ENCODE results near the gene RPL7A.
A peak's percentile ranks its signal among the peaks of the same experiment; 100 is the strongest.

The RPL7A gene

GRCh38 chr9:133335924-133336811 lies 11.8 kb upstream of the RPL7A start, which contains the start of gene SURF6:
Gene SURF6, minus strand, starts transcription at chr9:133336188. Its CDS starts 56 bp downstream, at chr9:133336132.
- Mint-ChIP-seq H3K4me3 (peak within 1 kb of the TSS; percentile 95), H3K4me1 (peaks cover 49% of the 10 kb centered on the region), H3K27ac (peak within 1 kb of the TSS; percentile 95), H3K27me3 (no peaks in the 10 kb centered on the region), H3K9me3 (no peaks in the 10 kb centered on the region), H3K36me3 (ENCODE audit: low read depth) (peaks cover 65% of the 10 kb centered on the region)
- peak; percentile 95 for DNase-seq
- ATAC-seq: peak; percentile 97

- peaks cover 50% of the 10 kb centered on the region for H3K36me3 Mint-ChIP-seq (ENCODE audit: low read depth)
- H3K27ac Mint-ChIP-seq: peak overlapping the region; percentile 52
- H3K4me3 Mint-ChIP-seq: no peak overlapping the region
- H3K27me3 Mint-ChIP-seq: no peaks in the 10 kb centered on the region
- ATAC-seq (no peak), DNase-seq (no peak)
- peaks cover 45% of the 10 kb centered on the region for H3K4me1 Mint-ChIP-seq
- H3K9me3 Mint-ChIP-seq: no peaks in the 10 kb centered on the region
These were observed 8.4 kb upstream of the RPL7A start for GRCh38 chr9:133339641-133340040.

- Mint-ChIP-seq H3K27ac (peak overlapping the region; percentile 52), H3K4me1 (peaks cover 40% of the 10 kb centered on the region), H3K36me3 (ENCODE audit: low read depth) (peaks cover 47% of the 10 kb centered on the region), H3K9me3 (no peaks in the 10 kb centered on the region), H3K27me3 (no peaks in the 10 kb centered on the region), H3K4me3 (no peak overlapping the region)
- no peak for ATAC-seq
- DNase-seq: no peak
These were observed 7.8 kb upstream of the RPL7A start for GRCh38 chr9:133340256-133340655.

- Mint-ChIP-seq H3K36me3 (ENCODE audit: low read depth) (peaks cover 43% of the 10 kb centered on the region), H3K4me3 (no peak overlapping the region), H3K27me3 (no peaks in the 10 kb centered on the region), H3K9me3 (no peaks in the 10 kb centered on the region), H3K27ac (peak overlapping the region; percentile 52), H3K4me1 (peaks cover 38% of the 10 kb centered on the region)
- DNase-seq (no peak), ATAC-seq (no peak)
These were observed 7.1 kb upstream of the RPL7A start for GRCh38 chr9:133340916-133341315.

- H3K27ac Mint-ChIP-seq: peak overlapping the region; percentile 73
- ATAC-seq (no peak), DNase-seq (no peak)
- no peaks in the 10 kb centered on the region for H3K27me3 Mint-ChIP-seq
- peaks cover 40% of the 10 kb centered on the region for H3K36me3 Mint-ChIP-seq (ENCODE audit: low read depth)
- no peak overlapping the region for H3K4me3 Mint-ChIP-seq
- H3K9me3 Mint-ChIP-seq: no peaks in the 10 kb centered on the region
- peaks cover 41% of the 10 kb centered on the region for H3K4me1 Mint-ChIP-seq
These were observed 6.5 kb upstream of the RPL7A start for GRCh38 chr9:133341369-133342068.

- peaks cover 39% of the 10 kb centered on the region for H3K36me3 Mint-ChIP-seq (ENCODE audit: low read depth)
- peaks cover 41% of the 10 kb centered on the region for H3K4me1 Mint-ChIP-seq
- ATAC-seq: no peak
- H3K9me3 Mint-ChIP-seq: no peaks in the 10 kb centered on the region
- H3K27me3 Mint-ChIP-seq: no peaks in the 10 kb centered on the region
- H3K27ac Mint-ChIP-seq: peak overlapping the region; percentile 73
- H3K4me3 Mint-ChIP-seq: no peak overlapping the region
- no peak for DNase-seq
These were observed 6.0 kb upstream of the RPL7A start for GRCh38 chr9:133342069-133342406.

- ATAC-seq: no peak
- no peak overlapping the region for H3K4me3 Mint-ChIP-seq
These were observed 5.4 kb upstream of the RPL7A start for GRCh38 chr9:133342570-133342969.

GRCh38 chr9:133344071-133344470 lies 3.9 kb upstream of the RPL7A start:
- no peak overlapping the region for H3K27ac Mint-ChIP-seq
- DNase-seq: no peak
- no peak for ATAC-seq
- peaks cover 44% of the 10 kb centered on the region for H3K36me3 Mint-ChIP-seq (ENCODE audit: low read depth)
- no peaks in the 10 kb centered on the region for H3K9me3 Mint-ChIP-seq
- H3K4me1 Mint-ChIP-seq: peaks cover 46% of the 10 kb centered on the region
- peaks cover 3% of the 10 kb centered on the region for H3K27me3 Mint-ChIP-seq
- H3K4me3 Mint-ChIP-seq: no peak overlapping the region

More at GRCh38 chr9:133342570-133342969, 5.4 kb upstream of the RPL7A start:
- peak overlapping the region; percentile 73 for H3K27ac Mint-ChIP-seq
- no peaks in the 10 kb centered on the region for H3K9me3 Mint-ChIP-seq
- peaks cover 39% of the 10 kb centered on the region for H3K36me3 Mint-ChIP-seq (ENCODE audit: low read depth)
- no peak for DNase-seq
- H3K27me3 Mint-ChIP-seq: no peaks in the 10 kb centered on the region
- peaks cover 40% of the 10 kb centered on the region for H3K4me1 Mint-ChIP-seq

- H3K27me3 Mint-ChIP-seq: peaks cover 3% of the 10 kb centered on the region
- no peak overlapping the region for H3K4me3 Mint-ChIP-seq
These were observed 3.0 kb upstream of the RPL7A start for GRCh38 chr9:133344979-133345378.

GRCh38 chr9:133345596-133345995 lies 2.4 kb upstream of the RPL7A start:
- DNase-seq (no peak), ATAC-seq (no peak)
- Mint-ChIP-seq H3K4me3 (no peak overlapping the region), H3K9me3 (no peaks in the 10 kb centered on the region), H3K27ac (no peak overlapping the region), H3K36me3 (ENCODE audit: low read depth) (peaks cover 45% of the 10 kb centered on the region), H3K4me1 (peaks cover 50% of the 10 kb centered on the region), H3K27me3 (peaks cover 3% of the 10 kb centered on the region)

More at GRCh38 chr9:133344979-133345378, 3.0 kb upstream of the RPL7A start:
- Mint-ChIP-seq H3K36me3 (ENCODE audit: low read depth) (peaks cover 45% of the 10 kb centered on the region), H3K9me3 (no peaks in the 10 kb centered on the region), H3K27ac (no peak overlapping the region), H3K4me1 (peaks cover 50% of the 10 kb centered on the region)
- ATAC-seq (no peak), DNase-seq (no peak)

- H3K27ac Mint-ChIP-seq: peak overlapping the region; percentile 97
- H3K9me3 Mint-ChIP-seq: no peaks in the 10 kb centered on the region
- ATAC-seq (no peak), DNase-seq (no peak)
- H3K36me3 Mint-ChIP-seq (ENCODE audit: low read depth): peaks cover 45% of the 10 kb centered on the region
- H3K4me1 Mint-ChIP-seq: peaks cover 48% of the 10 kb centered on the region
- H3K27me3 Mint-ChIP-seq: peaks cover 3% of the 10 kb centered on the region
- peak overlapping the region; percentile 97 for H3K4me3 Mint-ChIP-seq
These were observed 1.8 kb upstream of the RPL7A start for GRCh38 chr9:133346021-133346785.

- H3K4me3 Mint-ChIP-seq: peak overlapping the region; percentile 97
- H3K9me3 Mint-ChIP-seq: no peaks in the 10 kb centered on the region
- H3K4me1 Mint-ChIP-seq: peaks cover 43% of the 10 kb centered on the region
- H3K27me3 Mint-ChIP-seq: peaks cover 3% of the 10 kb centered on the region
- ATAC-seq (peak; percentile 41), DNase-seq (peak; percentile 55)
- peaks cover 56% of the 10 kb centered on the region for H3K36me3 Mint-ChIP-seq (ENCODE audit: low read depth)
- H3K27ac Mint-ChIP-seq: peak overlapping the region; percentile 97
These were observed 468 bp upstream of the RPL7A start for GRCh38 chr9:133347515-133347984.

- Mint-ChIP-seq H3K4me1 (peaks cover 43% of the 10 kb centered on the region), H3K4me3 (peak overlapping the region; percentile 97), H3K9me3 (no peaks in the 10 kb centered on the region), H3K27ac (peak overlapping the region; percentile 97), H3K27me3 (peaks cover 3% of the 10 kb centered on the region), H3K36me3 (ENCODE audit: low read depth) (peaks cover 56% of the 10 kb centered on the region)
- DNase-seq (no peak), ATAC-seq (no peak)
These were observed 928 bp downstream of the RPL7A start for GRCh38 chr9:133348718-133349573.
